Measurements from ENCODE around the gene CARMIL3.

GRCh38 chr14:24011051-24011450 is 40.8 kb upstream of the CARMIL3 start:
- TF ChIP-seq POLR2A (IDR thresholded peaks at IDR 0.05; ENCODE audit: low read depth, low read length) (no peak), TAF1 (IDR thresholded peaks at IDR 0.05; ENCODE audit: borderline replicate concordance, low read depth, low read length) (no peak), POLR2AphosphoS5 (IDR thresholded peaks at IDR 0.05; ENCODE audit: low read depth, low read length) (no peak)
